ENCODE measurements around the gene SLC7A7.
"Not testable (repeated sequence)": the region's sequence is repeated elsewhere in the genome, so short reads cannot be mapped to it uniquely, and the experiment has no call there.

SLC7A7 gene

DNA sequence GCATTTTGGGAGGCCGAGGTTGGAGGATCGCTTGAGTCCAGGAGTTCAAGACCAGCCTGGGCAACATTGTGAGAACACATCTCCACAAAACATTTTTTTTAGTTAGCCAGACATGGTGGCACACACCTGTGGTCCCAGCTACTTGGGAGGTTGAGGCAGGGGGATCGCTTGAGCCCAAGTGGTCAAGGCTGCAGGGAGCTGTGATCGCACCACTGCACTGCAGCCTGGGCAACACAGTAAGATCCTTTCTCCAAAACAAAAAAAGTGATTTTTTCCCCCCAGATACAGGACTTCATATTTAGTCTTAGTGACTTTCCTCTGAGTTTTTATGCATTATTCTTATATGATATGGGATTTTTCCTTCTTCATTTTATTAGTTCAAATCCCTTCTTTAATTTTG lies 28.6 kb downstream of the SLC7A7 start:
- DNase-seq = no peak

DNA sequence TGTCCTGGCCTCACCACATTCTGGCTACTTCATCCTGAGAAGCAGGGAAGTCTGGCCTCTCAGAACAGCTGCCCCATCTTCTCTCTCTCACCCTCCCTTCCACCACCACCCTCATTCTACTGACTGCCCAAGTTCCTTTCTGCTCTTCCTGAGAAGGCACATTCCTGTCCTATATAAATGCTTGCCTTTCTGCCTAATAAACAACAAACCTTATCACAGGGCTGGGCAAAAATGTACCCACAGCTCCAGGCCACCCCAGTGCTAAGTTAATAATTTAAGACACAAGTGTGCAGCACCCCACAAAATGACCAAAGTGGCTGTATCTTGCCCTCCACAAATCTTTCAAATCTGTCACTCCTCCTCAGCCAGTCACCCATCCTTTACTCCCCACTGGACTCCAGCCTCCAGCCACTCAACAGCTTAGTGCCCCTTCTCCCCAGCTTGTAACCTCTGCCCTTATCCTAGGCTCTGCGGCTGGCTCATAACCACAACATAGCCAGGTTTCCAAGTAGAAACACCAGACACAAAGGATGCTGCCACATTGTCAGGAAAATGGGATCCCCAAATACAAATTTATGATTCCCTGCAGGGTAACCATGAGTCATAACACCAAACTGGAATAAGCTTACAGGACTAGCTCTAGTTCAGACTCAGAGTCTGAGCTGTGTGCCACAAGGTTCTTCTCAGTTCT lies 33.8 kb downstream of the SLC7A7 start:
- DNase-seq = peak in 1 of 3 donors; percentile 46

DNA sequence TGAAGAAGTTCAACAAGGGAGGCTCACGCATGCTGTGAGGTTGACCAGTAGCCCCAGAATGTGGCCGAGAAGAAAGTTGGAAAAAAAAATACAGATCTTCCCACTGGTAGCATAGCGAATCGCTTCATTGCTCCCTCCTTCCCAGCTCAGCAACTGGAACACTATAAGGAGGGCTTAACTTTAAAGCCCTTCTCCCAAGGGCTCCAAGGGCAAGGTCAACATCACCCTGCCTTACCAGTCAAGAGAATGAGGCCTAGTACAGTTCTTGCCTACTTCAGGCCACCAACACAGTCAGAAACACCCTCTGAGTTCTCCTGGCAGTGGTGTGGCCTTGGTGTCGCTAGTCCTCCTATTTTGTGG lies 34.3 kb downstream of the SLC7A7 start:
- DNase-seq = no peak

DNA sequence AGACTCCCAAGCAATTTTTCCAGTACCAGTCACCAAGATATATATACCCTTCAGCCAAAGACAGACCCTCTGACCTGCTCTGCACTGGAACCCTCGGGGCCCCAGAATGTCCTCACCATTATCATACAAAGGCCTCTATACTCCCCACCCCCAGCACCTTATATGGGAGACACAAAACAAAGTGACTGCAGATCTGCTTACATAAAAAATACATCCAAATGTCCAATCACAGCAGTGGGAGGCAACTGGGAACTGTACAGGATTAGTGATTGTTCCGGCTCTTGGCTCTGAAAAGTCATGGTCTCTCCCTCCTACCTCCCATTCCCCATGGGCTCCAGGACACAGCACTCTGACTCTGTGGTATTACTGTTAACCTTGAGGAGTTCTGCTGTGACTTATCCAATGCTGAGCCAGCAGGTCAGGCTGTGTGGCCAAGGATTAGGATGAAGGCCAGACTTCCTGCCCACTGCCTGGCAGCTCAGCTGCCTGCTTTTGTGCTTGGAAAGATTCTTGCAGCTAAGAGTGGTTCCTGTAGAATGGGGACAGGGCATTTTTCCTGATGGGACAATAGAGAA lies 35.0 kb downstream of the SLC7A7 start:
- no peak for DNase-seq

DNA sequence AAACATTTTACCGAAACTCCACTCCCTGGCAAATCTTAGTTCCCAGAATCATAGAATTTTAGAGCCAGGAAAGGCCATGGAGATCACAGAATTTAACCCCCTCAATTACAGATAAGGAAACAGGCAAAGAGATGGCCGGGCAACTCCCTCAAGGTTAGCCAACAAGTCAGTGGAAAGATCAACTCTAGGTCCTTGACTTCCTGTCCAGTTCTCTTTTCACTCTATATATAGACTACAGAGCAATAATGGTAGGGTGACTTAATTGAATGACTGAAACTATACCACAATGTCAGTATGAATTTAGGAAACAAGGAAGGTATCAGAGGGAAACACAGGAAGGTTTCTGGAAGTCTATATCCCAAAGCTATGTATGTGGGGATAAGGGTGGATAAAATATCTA lies 37.2 kb downstream of the SLC7A7 start:
- DNase-seq = peak in 1 of 3 donors; percentile 22

DNA sequence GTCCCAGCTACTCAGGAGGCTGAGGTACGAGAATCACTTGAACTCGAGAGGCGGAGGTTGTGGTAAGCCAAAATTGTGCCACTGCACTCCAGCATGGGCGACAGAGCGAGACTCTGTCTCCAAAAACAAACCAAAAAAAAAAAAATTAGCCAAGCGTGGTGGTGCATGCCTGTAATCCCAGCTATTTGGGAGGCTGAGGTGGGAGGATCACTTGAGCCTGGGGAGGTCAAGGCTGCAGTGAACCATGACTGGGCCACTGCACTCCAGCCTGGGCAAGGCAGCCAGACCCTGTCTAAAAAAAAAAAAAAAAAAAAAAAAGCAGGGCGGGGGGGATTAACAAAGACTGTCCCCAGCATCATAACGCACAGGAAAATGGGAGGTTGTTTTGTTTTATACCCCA lies 38.4 kb downstream of the SLC7A7 start:
- not testable (repeated sequence) for DNase-seq

DNA sequence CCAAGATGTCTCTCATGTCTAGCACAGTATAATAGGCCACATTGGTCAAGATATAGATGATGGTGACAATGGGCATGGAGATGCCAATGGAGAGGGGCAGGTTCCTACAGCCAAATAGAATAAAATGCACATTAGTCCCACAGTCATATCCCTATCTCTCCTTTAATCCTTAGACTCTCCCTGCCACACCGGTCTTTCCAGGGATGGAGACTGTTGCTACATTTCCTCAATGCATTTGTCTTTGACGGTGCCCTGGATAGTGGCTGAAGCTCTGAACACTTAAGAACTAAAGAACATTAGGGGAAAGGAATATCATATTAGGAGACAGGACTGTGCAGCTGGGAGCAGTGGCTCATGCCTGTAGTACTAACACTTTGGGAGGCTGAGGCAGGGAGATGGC lies 39.0 kb downstream of the SLC7A7 start:
- DNase-seq = no peak

DNA sequence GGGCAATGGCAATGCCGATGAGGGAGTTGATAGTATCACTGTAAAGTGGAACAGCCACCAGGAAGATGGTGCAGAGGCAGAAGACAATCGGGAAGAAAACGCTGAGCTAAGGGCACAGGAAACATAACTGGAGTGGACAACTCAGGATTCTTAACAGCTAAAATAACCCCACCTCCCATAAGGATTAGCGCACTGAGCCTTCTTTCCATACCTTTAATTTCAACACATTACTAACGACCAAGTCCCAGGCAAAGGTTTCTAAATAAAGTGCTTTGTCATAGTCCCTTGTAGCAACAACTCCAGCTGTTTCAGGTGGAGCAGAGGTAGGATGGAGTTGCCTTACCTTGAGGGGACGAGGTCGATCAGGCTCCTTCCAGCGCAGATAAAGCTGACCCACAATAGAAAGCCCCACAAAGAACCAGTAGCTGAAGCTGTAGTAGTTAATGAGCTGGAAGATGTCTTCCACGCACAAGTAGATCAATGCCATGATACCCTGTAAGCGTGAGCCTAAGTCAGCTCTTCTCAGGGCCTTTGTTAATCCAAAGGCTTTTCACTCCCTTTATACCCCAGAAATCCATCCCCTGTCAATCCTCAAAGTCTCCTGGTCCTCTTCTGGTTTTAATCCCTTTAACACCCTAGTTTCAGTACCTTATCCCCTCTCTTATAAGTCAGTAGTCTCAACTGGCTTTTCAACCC lies 41.1 kb downstream of the SLC7A7 start:
- DNase-seq = no peak

DNA sequence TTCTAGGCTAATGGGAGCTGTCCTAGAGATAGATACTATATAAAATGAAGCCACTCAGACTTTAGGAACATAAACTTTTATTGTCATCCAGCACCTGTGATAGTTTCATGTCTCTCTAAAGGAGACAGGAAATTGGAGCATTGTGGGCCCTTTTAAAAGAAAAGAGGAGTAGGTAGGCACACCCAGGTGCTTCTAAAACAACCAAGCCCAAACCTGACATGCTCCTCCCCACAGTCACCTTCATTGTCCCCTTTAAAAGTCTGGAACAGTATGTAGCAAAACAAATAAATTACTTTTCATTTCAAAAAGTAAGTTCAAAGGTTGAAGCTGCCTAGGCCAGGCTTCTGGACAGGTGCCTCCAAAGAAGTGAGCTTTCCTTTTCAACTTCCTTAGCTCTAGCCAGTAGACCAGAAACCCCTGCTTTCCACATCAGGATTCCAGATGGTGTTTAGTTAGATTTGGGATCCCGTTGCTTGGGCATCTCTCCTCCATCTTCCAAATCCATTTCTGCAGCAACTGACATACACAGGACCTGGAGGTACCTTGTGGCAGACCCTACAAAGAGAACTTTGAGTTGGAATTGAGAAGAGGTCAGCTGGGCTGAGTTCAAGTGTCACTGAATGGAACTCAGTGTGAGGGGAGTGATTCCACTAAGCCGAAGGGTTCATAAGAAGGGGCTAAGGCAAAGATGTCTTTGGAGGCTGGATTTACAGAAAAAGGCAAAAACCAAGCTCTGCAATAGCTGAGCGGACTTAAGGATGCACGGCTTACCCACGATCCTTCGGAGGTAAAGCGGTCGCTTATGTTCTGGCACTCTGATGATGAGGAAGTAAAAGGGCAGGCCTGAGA lies 41.8 kb downstream of the SLC7A7 start:
- DNase-seq = no peak

DNA sequence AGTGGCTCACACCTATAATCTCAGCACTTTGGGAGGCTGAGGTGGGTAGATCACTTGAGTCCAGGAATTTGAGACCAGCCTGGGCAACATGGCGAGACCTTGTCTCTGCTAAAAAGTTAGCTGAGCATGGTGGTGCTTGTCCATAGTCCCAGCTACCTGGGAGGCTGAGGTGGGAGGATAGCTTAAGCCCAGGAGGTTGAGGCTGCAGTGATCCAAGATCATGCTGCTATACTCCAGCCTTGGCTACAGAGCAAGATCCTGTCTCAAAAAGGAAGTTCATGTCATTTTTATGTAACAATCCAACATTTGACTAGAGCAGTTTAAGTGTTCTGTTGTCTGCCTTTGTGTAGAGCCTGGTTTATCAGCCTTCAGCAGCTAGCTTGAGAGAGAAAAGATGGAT lies 42.5 kb downstream of the SLC7A7 start:
- DNase-seq = no peak

DNA sequence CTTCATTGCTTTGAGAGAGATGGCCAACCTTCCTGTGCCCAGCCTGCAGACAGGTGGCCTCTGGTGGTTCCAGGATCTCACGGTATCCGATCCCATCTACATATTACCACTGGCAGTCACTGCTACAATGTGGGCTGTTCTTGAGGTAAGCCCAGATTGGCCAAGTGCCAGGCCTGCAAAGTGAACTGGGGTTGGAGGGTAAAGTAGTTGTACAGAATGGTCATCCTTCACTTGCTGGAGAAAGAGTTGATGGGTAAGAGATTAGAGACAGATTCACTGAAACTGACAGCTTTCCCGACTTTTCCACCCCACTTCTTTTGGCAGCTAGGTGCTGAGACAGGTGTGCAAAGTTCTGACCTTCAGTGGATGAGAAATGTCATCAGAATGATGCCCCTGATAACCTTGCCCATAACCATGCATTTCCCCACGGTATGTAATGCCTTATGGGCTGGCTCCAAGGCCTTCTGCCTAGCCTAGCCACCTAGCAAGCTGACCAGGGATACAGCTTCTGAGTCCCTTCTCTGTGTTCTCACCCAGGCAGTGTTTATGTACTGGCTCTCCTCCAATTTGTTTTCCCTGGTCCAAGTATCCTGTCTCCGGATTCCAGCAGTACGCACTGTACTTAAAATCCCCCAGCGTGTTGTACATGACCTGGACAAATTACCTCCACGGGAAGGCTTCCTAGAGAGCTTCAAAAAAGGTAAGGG lies 44.6 kb downstream of the SLC7A7 start:
- DNase-seq = no peak

DNA sequence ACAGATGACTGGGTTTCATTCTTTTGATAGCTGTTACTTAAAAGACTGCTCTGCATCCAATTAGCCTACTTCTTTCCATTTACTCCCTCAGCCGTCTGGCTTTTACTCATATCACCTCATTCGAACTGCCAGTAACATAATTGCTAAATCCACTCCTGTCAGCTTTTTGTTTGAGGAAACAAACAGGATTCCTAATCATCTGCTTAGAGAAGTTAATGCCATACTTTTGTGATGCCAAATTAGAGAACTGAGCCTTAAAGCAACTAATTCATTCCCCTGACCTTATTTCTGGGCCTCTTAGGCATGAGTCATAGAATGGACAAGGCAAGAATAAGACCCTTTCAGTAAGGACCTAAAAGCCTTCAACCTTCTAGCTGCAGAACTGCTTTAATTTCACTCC lies 45.9 kb downstream of the SLC7A7 start:
- DNase-seq = peak; percentile 15 to 46 (median 46)

DNA sequence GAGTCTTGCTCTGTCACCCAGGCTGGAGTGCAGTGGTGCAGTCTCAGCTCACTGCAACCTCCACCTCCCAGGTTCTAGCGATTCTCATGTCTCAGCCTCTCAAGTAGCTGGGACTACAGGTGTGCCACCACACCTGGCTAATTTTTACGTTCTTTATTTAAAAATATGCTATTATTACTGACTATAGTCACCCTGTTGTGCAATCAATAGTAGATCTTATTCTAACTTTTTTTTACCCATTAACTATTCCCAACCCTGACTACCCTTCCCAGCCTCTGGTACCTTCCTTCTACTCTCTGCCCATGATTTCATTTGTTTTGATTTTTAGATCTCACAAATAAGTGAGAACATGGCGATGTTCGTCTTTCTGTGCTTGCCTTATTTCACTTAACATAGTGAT lies 46.3 kb downstream of the SLC7A7 start:
- no peak for DNase-seq

DNA sequence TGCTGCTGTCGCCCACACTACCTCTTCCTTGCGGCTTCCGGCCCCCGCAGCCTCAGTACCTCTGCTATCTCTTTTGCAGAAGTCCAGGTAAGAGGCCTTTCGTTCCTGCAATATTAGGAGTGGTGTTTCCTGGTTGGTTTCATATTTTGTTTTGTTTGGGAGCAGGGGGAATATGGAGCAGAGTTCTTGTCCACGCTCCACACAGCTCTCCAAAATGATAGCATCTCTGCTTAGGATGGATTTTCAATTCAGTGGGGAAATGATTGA lies 48.0 kb downstream of the SLC7A7 start:
- DNase-seq = no peak

DNA sequence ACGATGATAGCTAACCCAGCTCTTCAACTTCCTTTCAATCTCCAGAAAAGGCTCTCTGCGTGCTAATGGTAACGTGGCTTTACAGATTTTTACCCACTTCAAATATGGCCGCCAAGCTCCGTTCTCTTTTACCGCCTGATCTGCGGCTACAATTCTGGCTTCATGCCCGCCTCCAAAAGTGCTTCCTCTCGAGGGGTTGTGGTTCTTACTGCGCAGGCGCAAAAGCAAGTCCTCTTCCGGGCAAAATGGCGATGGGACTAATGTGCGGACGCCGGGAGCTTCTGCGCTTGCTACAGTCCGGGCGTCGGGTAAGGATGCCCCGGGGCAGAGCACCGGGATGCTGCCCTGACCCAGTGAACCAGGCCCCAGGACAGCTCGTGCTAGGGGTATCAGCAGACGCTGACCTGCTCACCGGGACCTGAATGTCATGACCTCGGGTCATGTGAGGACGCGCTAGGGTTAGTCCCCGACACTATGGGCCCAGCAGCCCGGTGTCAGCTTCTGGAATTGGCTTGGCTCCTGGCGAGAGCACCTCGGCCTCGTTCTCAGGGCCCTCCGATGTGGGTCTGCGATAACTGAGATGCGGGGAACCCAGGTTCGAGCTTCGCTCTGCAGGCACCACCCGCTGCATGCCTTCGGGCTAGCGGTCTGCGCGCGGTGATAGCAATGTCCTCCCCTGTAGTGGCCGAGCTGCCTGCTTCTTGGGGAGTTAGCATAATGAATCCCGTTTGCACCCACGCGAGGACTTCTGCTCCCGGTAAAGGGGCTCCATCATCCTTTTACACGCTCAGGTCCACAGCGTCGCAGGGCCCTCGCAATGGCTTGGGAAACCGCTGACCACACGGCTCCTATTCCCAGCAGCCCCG lies 48.5 kb downstream of the SLC7A7 start, which contains the start of gene OXA1L:
TSS of gene OXA1L (plus strand) at position 232 of the 866 bp plus-strand sequence. CDS start at position 246, 14 bp downstream.
- DNase-seq = peak; percentile 97 to 99 (median 98)

DNA sequence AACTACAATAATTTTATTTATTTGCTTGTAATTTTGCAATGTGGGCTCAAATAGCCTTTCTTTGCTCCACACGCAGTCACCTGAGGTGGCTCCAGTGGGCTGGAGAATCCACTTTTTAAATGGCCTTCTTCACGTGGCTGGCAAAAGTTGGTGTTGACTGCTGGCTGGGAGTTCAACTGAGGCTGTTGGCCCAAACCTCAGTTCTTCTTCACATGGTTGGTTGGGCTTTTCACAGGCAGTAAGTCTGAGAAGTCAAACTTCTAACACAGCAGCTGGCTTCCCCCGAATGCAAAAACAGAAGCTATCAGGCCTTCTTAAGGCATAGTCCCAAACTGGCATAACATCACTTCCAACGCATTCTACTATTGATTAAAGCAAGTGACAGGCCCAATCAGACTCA lies 50.9 kb downstream of the SLC7A7 start:
- DNase-seq = no peak

DNA sequence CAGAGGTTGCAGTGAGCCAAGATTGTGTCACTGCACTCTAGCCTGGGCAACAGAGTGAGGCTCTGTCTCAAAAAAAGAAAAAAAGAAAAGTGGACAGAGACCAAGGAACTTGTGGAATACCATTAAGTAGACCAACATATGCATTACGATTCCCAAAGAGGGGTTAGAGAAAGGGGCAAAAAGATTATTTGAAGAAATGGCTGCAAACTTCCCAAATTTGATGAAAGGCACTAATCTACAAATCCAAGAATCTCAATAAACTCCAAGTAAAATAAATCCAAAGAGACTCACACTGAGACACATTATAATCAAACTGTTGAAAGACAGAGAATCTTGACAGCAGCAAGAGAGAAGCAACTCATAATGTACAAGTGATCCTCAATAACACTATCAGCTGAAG lies 53.5 kb downstream of the SLC7A7 start:
- no peak for DNase-seq

DNA sequence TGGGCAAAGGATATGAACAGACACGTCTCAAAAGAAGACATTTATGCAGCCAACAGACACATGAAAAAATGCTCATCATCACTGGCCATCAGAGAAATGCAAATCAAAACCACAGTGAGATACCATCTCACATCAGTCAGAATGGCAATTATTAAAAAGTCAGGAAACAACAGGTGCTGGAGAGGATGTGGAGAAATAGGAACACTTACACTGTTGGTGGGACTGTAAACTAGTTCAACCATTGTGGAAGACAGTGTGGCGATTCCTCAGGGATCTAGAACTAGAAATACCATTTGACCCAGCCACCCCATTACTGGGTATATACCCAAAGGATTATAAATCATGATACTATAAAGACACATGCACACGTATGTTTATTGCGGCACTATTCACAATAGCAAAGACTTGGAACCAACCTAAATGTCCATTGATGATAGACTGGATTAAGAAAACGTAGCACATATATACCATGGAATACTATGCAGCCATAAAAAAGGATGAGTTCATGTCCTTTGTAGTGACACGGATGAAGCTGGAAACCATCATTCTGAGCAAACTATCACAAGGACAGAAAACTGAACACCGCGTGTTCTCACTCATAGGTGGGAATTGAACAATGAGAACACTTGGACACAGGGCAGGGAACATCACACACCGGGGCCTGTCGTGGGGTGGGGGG lies 57.1 kb downstream of the SLC7A7 start:
- DNase-seq = not testable (repeated sequence)

DNA sequence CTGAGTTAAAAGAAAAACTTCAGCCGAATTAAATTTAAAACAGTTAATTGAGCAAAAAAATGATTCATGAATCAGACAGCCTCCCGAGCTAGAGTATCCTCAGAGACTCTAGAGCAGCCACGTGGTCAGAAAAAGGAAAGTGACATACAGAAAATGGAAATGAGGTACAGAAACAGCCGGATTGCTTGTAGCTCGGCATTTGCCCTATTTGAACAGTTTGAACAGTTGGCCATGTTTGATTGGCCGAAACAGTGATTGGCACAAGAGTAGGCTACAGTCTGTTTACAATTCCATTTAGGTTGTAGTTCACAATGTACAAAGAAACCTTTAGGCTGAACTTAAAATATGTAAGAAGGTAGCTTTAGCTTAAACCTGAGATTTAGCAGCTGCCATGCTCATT lies 61.6 kb downstream of the SLC7A7 start:
- DNase-seq = peak; percentile 75 to 91 (median 88)

DNA sequence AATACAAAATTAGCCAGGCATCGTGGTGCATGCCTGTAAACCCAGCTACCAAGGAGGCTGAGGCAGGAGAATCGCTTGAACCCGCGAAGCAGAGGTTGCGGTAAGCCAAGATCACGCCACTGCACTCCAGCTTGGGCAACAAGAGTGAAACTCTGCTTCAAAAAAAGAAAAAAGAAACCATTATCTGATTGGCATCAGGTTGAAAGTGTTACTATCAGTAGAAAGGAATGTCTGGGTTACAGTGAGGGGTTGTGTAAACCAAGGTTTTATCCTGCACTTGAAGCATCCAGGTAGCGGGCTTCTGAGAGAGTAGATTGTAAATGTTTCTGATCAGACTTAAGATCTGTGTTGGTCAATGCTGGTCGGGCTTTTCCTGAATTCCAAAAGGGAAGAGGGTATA lies 62.8 kb downstream of the SLC7A7 start:
- no peak for DNase-seq

DNA sequence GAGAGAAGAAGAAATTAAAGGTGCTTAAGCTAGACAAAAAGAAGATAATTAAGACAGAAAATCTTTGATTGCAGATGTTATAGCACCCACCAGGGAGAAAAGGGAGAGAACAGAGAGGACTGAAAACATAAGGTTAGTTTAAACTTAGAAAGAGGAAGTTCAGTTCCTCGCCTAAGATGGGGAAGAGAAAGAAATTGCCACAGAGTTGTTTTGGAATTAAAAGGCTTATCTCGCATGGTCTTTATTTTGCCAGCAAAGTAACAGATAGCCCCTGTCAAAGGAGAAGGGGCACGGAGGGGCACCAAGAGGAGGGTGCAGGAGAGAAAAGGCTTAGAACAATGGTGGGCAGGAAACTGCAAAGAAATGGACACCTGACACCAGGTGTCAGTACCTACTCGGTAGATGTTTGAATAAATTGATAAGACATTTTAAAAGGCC lies 66.6 kb downstream of the SLC7A7 start:
- DNase-seq = peak; percentile 34 to 66 (median 52)

All from suppressor macrophage treated with lipopolysaccharide for 1 hour (primary cell).